ENCODE measurements around the gene PLEKHM2.

GRCh38 chr1:15730936-15731335, 46.8 kb downstream of the PLEKHM2 start:
- TF ChIP-seq, protein P1, sequence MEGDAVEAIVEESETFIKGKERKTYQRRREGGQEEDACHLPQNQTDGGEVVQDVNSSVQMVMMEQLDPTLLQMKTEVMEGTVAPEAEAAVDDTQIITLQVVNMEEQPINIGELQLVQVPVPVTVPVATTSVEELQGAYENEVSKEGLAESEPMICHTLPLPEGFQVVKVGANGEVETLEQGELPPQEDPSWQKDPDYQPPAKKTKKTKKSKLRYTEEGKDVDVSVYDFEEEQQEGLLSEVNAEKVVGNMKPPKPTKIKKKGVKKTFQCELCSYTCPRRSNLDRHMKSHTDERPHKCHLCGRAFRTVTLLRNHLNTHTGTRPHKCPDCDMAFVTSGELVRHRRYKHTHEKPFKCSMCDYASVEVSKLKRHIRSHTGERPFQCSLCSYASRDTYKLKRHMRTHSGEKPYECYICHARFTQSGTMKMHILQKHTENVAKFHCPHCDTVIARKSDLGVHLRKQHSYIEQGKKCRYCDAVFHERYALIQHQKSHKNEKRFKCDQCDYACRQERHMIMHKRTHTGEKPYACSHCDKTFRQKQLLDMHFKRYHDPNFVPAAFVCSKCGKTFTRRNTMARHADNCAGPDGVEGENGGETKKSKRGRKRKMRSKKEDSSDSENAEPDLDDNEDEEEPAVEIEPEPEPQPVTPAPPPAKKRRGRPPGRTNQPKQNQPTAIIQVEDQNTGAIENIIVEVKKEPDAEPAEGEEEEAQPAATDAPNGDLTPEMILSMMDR (conservative IDR thresholded peaks at IDR 0.05; ENCODE audit: low read depth, low read length) = no peak
- TF ChIP-seq EZH2 (IDR thresholded peaks at IDR 0.05; ENCODE audit: borderline replicate concordance, low read depth, low read length, poor library complexity, severe bottlenecking) = no peak

Measured in A673 (cell line).